K562 (cell line): ENCODE results near the gene PACRG. TPM values are rescaled to one million over a fixed set of nuclear protein-coding genes. Genes with fewer than 3 reads are reported as not detected.

Experiments
- ATAC-seq: fragments of 200-7000 bp; cut with Tn5 transposase; 3 replicates; pipeline ENCODE4 v1.9.1; 2020; ENCODE audit warnings: moderate library complexity
- BruUV-seq: library from RNA; stranded (reverse); fragments of 400-500 nt; replicated peaks from 2 replicates; lab custom pipeline; 2021; lab: Mats Ljungman, UMichigan
- CTCF ChIA-PET: fragments of 300-600 bp; formaldehyde crosslinking; extraction: SDS; loops from one replicate; lab custom pipeline; 2021; ENCODE audit warnings: low intra/inter-chr PET ratio; lab: Yijun Ruan, JAX
- POLR2A ChIA-PET: fragments of 300-600, 350-650 bp; sonication (Branson Sonifier 250); formaldehyde crosslinking; extraction: SDS; loops from one replicate; lab custom pipeline; 2021; ENCODE audit warnings: antibody characterized with exemption, inconsistent platforms; lab: Yijun Ruan, JAX
- DNase-seq, 4 experiments: peaks; one replicate each; pipeline versions ENCODE4 v3.0.0 to v3.0.0-alpha.2; 2011 to 2018; ENCODE audit warnings: low spot score in 3 of 4, mixed read lengths in 3 of 4; ENCODE audit errors: extremely low read depth in 1 of 4
- FAIRE-seq: peaks from 2 replicates; lab custom pipeline; 2011; peaks lifted over from hg19 to GRCh38; lab: Jason Lieb, UNC
- H2AFZ ChIP-seq: 2 replicates; pipeline ENCODE4 v1.6.0; 2011; ENCODE audit warnings: low read depth, low read length, control low read depth, inconsistent platforms
- H3K27ac ChIP-seq: fragments of 200-600 bp; 3 replicates; pipeline ENCODE4 v1.8.0; 2011; ENCODE audit warnings: low read depth, mild to moderate bottlenecking, control low read depth, inconsistent platforms, low read length, moderate library complexity, mixed read lengths; ENCODE audit errors: extremely low read depth
- H3K27me3 ChIP-seq, 2 experiments: fragments of 300-600 bp in 1 of 2; 2 replicates in 1 of 2; 3 replicates in 1 of 2; pipeline versions ENCODE4 v1.6.0 to v1.8.0; 2011; ENCODE audit warnings: inconsistent platforms in 2 of 2, low read length in 2 of 2, mild to moderate bottlenecking in 1 of 2, mixed read lengths in 1 of 2, moderate library complexity in 1 of 2; ENCODE audit not compliant: control insufficient read depth in 2 of 2, insufficient read depth in 2 of 2
- H3K36me3 ChIP-seq: fragments of 300-600 bp; 3 replicates; pipeline ENCODE4 v1.8.0; 2011; ENCODE audit warnings: mild to moderate bottlenecking, low read length, inconsistent platforms; ENCODE audit not compliant: control insufficient read depth, insufficient read depth
- H3K4me1 ChIP-seq, 2 experiments: fragments of 200-600 bp in 1 of 2; replicated peaks in 1 of 2; 2 replicates in 1 of 2; 3 replicates in 1 of 2; pipeline versions ENCODE4 v1.5.1 to v1.8.0; 2011; ENCODE audit warnings: inconsistent platforms in 2 of 2, low read length in 2 of 2, mild to moderate bottlenecking in 1 of 2, mixed read lengths in 1 of 2, moderate library complexity in 1 of 2; ENCODE audit not compliant: control insufficient read depth in 2 of 2, insufficient read depth in 2 of 2
- H3K4me2 ChIP-seq: 2 replicates; pipeline ENCODE4 v1.6.1; 2011; ENCODE audit warnings: low read length, control low read depth, inconsistent platforms, mixed read lengths; ENCODE audit not compliant: insufficient read depth
- H3K4me3 ChIP-seq: fragments of 200-600 bp; sonication (generic), shearing (Covaris generic); 2 replicates; pipeline ENCODE4 v1.5.1; 2016; ENCODE audit warnings: control low read depth, inconsistent platforms
- H3K79me2 ChIP-seq: fragments of 200-600 bp; 3 replicates; pipeline ENCODE4 v1.8.0; 2011; ENCODE audit warnings: low read length, inconsistent platforms; ENCODE audit not compliant: control insufficient read depth, insufficient read depth
- H3K9ac ChIP-seq, 2 experiments: 2 replicates each; pipeline versions ENCODE4 v1.6.0 to v1.6.1; 2011; ENCODE audit warnings: low read depth in 2 of 2, low read length in 2 of 2, control low read depth in 1 of 2, inconsistent platforms in 1 of 2, mild to moderate bottlenecking in 1 of 2, mixed read lengths in 1 of 2; ENCODE audit not compliant: insufficient read depth in 1 of 2
- H3K9me1 ChIP-seq: one replicate; pipeline ENCODE4 v1.6.0; 2011; ENCODE audit warnings: inconsistent platforms, mild to moderate bottlenecking, low read length, moderate library complexity; ENCODE audit not compliant: control insufficient read depth, insufficient read depth
- H3K9me3 ChIP-seq: replicated peaks from 2 replicates; pipeline ENCODE4 v1.5.1; 2011; ENCODE audit warnings: low read depth, low read length, inconsistent platforms; ENCODE audit not compliant: control insufficient read depth, insufficient read depth
- H4K20me1 ChIP-seq: replicated peaks from 2 replicates; pipeline ENCODE4 v1.6.1; 2011; ENCODE audit warnings: low read length, inconsistent platforms, mixed read lengths; ENCODE audit not compliant: control insufficient read depth, insufficient read depth
- CAMTA2 ChIP-seq: fragments of 250-450 bp; sonication (Bioruptor Pico); conservative IDR thresholded peaks from 2 replicates; pipeline ENCODE4 v1.5.1; 2022
- EHMT2 ChIP-seq: fragments of 450-650 bp; IDR thresholded peaks from 2 replicates; pipeline ENCODE4 v1.6.1; 2018; ENCODE audit warnings: antibody characterized with exemption
- HMGN3 ChIP-seq: IDR thresholded peaks from 2 replicates; pipeline ENCODE4 v1.6.1; 2011; ENCODE audit warnings: borderline replicate concordance, low read depth, mild to moderate bottlenecking, mixed read lengths, low read length; ENCODE audit not compliant: insufficient read length; ENCODE audit errors: extremely low read depth
- NFYB ChIP-seq: IDR thresholded peaks from 2 replicates; pipeline ENCODE4 v1.6.1; 2011; ENCODE audit warnings: mild to moderate bottlenecking, moderate library complexity; ENCODE audit not compliant: insufficient read length; ENCODE audit errors: extremely low read depth
- RBM25 ChIP-seq: fragments of 200-400 bp; formaldehyde crosslinking; IDR thresholded peaks from 2 replicates; pipeline ENCODE4 v1.6.1; 2018; ENCODE audit warnings: low read length, low read depth, moderate library complexity; ENCODE audit not compliant: severe bottlenecking
- RBM34 ChIP-seq: fragments of 200-400 bp; formaldehyde crosslinking; IDR thresholded peaks from 2 replicates; pipeline ENCODE4 v1.6.1; 2018; ENCODE audit warnings: low read length, borderline replicate concordance; ENCODE audit not compliant: insufficient read depth
- SMAD2 ChIP-seq: fragments of 150-350 bp; IDR thresholded peaks from 2 replicates; pipeline ENCODE4 v1.6.1; 2014; ENCODE audit warnings: low read depth, mild to moderate bottlenecking, low read length
- SNIP1 ChIP-seq: fragments of 450-650 bp; IDR thresholded peaks from 2 replicates; pipeline ENCODE4 v1.7.1; 2017; ENCODE audit warnings: low read depth, mild to moderate bottlenecking
- TBL1XR1 ChIP-seq, 2 experiments: IDR thresholded peaks; 2 replicates each; pipeline ENCODE4 v1.6.1; 2012; ENCODE audit warnings: improper control_type of control experiment in 2 of 2, low read length in 2 of 2, mild to moderate bottlenecking in 1 of 2
- TCF7L2 ChIP-seq: fragments of 150-350 bp; IDR thresholded peaks from 2 replicates; pipeline ENCODE4 v1.6.1; 2016; ENCODE audit warnings: low read depth, mild to moderate bottlenecking, low read length, moderate library complexity
- TRIM28 ChIP-seq: fragments of 450-650 bp; IDR thresholded peaks from 2 replicates; pipeline ENCODE4 v1.6.1; 2017
- TSC22D4 ChIP-seq: fragments of 450-650 bp; IDR thresholded peaks from 2 replicates; pipeline ENCODE4 v1.6.1; 2016; ENCODE audit warnings: missing genetic modification characterization, missing biosample characterization, control low read depth
- ZNF12 ChIP-seq: sonication (generic); formaldehyde crosslinking; IDR thresholded peaks from 2 replicates; pipeline ENCODE4 v1.4.0; 2020; ENCODE audit warnings: mild to moderate bottlenecking, missing genetic modification reagents
- ZNF224 ChIP-seq: sonication (generic); formaldehyde crosslinking; IDR thresholded peaks from 2 replicates; pipeline ENCODE4 v1.8.0; 2022; ENCODE audit warnings: mild to moderate bottlenecking, missing genetic modification reagents
- WGBS: fragments of 100-300 bp; shearing (Covaris generic); methylation state at CpG from one replicate; pipeline ENCODE4 v1.1.6; 2016; ENCODE audit warnings: low coverage, mixed read lengths; ENCODE audit not compliant: insufficient coverage; ENCODE audit errors: missing lambda C conversion rate; 5-methylcytosine and 5-hydroxymethylcytosine counted together
- in situ Hi-C: fragments of 300-500 bp; cut with MboI; formaldehyde crosslinking; loops from 4 replicates; pipeline ENCODE4 v1.15.0; 2018; ENCODE audit warnings: inconsistent platforms, mixed read lengths
- intact Hi-C: fragments of 100-400 bp; cut with micrococcal nuclease; formaldehyde crosslinking; loops from 2 replicates; pipeline ENCODE4 v1.14.2; 2022
- polyA plus RNA-seq, 8 experiments: library from polyadenylated mRNA; depleted of rRNA in 4 of 8; stranded (reverse) in 5 of 8; unstranded in 3 of 8; fragments of >200 nt; fragmentation: Nextera tagmentation in 2 of 8; fragmentation: Illumina TruSeq in 1 of 8; extraction: Ambion mirVana in 2 of 8; extraction: Trizol in 1 of 8; gene quantifications; 2 replicates each; pipeline versions ENCODE4 v1.2.1 to v1.2.3, GENCODE V29; 2011 to 2014; ENCODE audit warnings: inconsistent platforms in 1 of 8, missing spikeins in 1 of 8
- total RNA-seq, 7 experiments: library from RNA; depleted of rRNA in 6 of 7; stranded (reverse); fragments of >200 nt in 6 of 7; fragmentation: Illumina TruSeq in 2 of 7; extraction: Trizol in 2 of 7; gene quantifications; 2 replicates each; pipeline versions ENCODE4 v1.2.1 to v1.2.3, GENCODE V29; 2011 to 2021; ENCODE audit warnings: low replicate concordance in 1 of 7
- TF ChIP-seq, protein P1 (sequence below): fragments of 450-650 bp; IDR thresholded peaks from 2 replicates; pipeline ENCODE4 v1.6.1; 2017; ENCODE audit warnings: antibody characterized with exemption
- TF ChIP-seq, protein P2 (sequence below): fragments of 250-450 bp; sonication (Bioruptor Pico); IDR thresholded peaks from 2 replicates; pipeline ENCODE4 v1.4.0; 2020; ENCODE audit warnings: mild to moderate bottlenecking, moderate library complexity
- TF ChIP-seq, protein P3 (sequence below), 3 experiments: fragments of 200-800 bp in 1 of 3; sonication (Bioruptor generic) in 1 of 3; sonication (generic) in 1 of 3; formaldehyde crosslinking in 1 of 3; IDR thresholded peaks; 2 replicates each; pipeline versions ENCODE4 v1.6.1 to v1.8.0; 2016 to 2022; ENCODE audit warnings: mild to moderate bottlenecking in 2 of 3, missing compliant biosample characterization in 2 of 3, missing genetic modification characterization in 2 of 3, missing genetic modification reagents in 1 of 3

PACRG gene
- total and polyA plus RNA-seq, 9 of the 15 experiments (the other 6 are each of a cell fraction or from before 2014, with no cell fraction given) = 0.04 TPM; not detected in 8

DNA sequence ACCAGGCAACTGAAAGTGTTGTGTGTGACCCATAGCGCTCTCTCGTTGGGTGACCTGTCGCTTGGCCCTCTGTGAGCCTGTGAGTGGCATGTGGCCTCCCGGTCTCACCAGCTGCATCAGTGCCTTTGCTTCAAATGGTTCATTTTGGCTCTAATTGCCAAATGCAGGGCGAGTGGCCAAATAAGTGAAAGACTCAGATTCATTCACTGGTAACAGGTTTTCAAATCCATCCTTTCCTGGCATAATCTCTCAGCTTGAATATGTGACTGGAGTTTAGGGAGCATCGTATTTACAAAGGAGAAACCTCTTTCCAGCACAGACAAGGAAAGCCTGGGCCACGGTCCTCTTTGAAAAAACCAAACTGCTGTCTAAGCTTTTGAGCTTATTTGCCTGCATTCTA, 365.1 kb downstream of the PACRG start:
- intact Hi-C loops = no loop called here
- no peak for FAIRE-seq
- no peak overlapping the region for H3K9ac ChIP-seq
- CTCF ChIA-PET = no interaction called here
- no peak overlapping the region for H3K4me3 ChIP-seq
- ATAC-seq = no peak
- H3K36me3 ChIP-seq = no peaks in the 10 kb centered on the region
- H3K27me3 ChIP-seq = no peaks in the 10 kb centered on the region
- no peak overlapping the region for H3K4me2 ChIP-seq
- POLR2A ChIA-PET = no interaction called here
- no peak for TF ChIP-seq TSC22D4
- no peak for TF ChIP-seq ZNF12 (CRISPR knock-in tag)
- TF ChIP-seq RBM34 = no peak
- no peak for TF ChIP-seq RBM25
- TF ChIP-seq TBL1XR1 (IDR thresholded peaks at IDR 0.05; ENCODE audit: low read length in 2 of 2) = no peak
- no peak for TF ChIP-seq HMGN3
- TF ChIP-seq, protein P1, sequence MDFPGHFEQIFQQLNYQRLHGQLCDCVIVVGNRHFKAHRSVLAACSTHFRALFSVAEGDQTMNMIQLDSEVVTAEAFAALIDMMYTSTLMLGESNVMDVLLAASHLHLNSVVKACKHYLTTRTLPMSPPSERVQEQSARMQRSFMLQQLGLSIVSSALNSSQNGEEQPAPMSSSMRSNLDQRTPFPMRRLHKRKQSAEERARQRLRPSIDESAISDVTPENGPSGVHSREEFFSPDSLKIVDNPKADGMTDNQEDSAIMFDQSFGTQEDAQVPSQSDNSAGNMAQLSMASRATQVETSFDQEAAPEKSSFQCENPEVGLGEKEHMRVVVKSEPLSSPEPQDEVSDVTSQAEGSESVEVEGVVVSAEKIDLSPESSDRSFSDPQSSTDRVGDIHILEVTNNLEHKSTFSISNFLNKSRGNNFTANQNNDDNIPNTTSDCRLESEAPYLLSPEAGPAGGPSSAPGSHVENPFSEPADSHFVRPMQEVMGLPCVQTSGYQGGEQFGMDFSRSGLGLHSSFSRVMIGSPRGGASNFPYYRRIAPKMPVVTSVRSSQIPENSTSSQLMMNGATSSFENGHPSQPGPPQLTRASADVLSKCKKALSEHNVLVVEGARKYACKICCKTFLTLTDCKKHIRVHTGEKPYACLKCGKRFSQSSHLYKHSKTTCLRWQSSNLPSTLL = no peak
- TF ChIP-seq, protein P2, sequence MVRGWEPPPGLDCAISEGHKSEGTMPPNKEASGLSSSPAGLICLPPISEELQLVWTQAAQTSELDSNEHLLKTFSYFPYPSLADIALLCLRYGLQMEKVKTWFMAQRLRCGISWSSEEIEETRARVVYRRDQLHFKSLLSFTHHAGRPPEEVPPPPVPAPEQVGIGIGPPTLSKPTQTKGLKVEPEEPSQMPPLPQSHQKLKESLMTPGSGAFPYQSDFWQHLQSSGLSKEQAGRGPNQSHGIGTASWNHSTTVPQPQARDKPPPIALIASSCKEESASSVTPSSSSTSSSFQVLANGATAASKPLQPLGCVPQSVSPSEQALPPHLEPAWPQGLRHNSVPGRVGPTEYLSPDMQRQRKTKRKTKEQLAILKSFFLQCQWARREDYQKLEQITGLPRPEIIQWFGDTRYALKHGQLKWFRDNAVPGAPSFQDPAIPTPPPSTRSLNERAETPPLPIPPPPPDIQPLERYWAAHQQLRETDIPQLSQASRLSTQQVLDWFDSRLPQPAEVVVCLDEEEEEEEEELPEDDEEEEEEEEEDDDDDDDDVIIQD (CRISPR knock-in tag) = no peak
- TF ChIP-seq TCF7L2 = no peak
- TF ChIP-seq CAMTA2 (CRISPR knock-in tag) = no peak
- no peak for TF ChIP-seq TRIM28
- no peak for TF ChIP-seq SMAD2
- no peak for TF ChIP-seq ZNF224
- TF ChIP-seq NFYB = no peak
- no peak for TF ChIP-seq EHMT2
- no peak for TF ChIP-seq SNIP1
- TF ChIP-seq, protein P3, sequence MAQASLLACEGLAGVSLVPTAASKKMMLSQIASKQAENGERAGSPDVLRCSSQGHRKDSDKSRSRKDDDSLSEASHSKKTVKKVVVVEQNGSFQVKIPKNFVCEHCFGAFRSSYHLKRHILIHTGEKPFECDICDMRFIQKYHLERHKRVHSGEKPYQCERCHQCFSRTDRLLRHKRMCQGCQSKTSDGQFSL (CRISPR knock-in tag; IDR thresholded peaks at IDR 0.05) = no peak
- TF ChIP-seq, protein P3 (tag; IDR thresholded peaks at IDR 0.05) = no peak
- H3K79me2 ChIP-seq = no peaks in the 10 kb centered on the region
- H3K27ac ChIP-seq = no peak overlapping the region
- no TSS peak for BruUV-seq
- in situ Hi-C loops = no loop called here
- H4K20me1 ChIP-seq = no peaks in the 10 kb centered on the region
- no peak for DNase-seq
- no peaks in the 10 kb centered on the region for H3K4me1 ChIP-seq
- no peaks in the 10 kb centered on the region for H3K9me1 ChIP-seq
- no peak overlapping the region for H2AFZ ChIP-seq
- 0% methylated on average over 7 of the region's 7 CpGs for WGBS
- no peaks in the 10 kb centered on the region for H3K9me3 ChIP-seq
